B cell (primary cell): ENCODE data around the gene ANKFN1.

ENCODE experiments used
- CTCF ChIP-seq: fragments of 200-600 bp; IDR thresholded peaks from one replicate; pipeline ENCODE4 v1.8.0; 2022; ENCODE audit warnings: antibody characterized with exemption, mild to moderate bottlenecking
- EZH2 ChIP-seq: IDR thresholded peaks from 2 replicates; pipeline ENCODE4 v1.6.1; 2012; ENCODE audit warnings: borderline replicate concordance, low read depth, mild to moderate bottlenecking, moderate library complexity, low read length; ENCODE audit not compliant: insufficient read depth, poor library complexity, severe bottlenecking

- TF ChIP-seq CTCF, result no peak
- no peak for TF ChIP-seq EZH2
These were observed 270.7 kb downstream of the ANKFN1 start for GRCh38 chr17:56424005-56424404.
